NCI-H345 treated with DMSO at 0.1 percent for 48 hours (cell line): ENCODE measurements around the gene PTPN11.

Experiments used
- DNase-seq: peaks from one replicate; lab custom pipeline; 2025; ENCODE audit not compliant: unreplicated experiment; lab: John Stamatoyannopoulos, UW

Gene PTPN11

GRCh38 chr12:112538740-112539139 is 120.0 kb downstream of the PTPN11 start:
- DNase-seq: no peak

GRCh38 chr12:112539221-112539620 is 120.5 kb downstream of the PTPN11 start:
- no peak for DNase-seq

DNA sequence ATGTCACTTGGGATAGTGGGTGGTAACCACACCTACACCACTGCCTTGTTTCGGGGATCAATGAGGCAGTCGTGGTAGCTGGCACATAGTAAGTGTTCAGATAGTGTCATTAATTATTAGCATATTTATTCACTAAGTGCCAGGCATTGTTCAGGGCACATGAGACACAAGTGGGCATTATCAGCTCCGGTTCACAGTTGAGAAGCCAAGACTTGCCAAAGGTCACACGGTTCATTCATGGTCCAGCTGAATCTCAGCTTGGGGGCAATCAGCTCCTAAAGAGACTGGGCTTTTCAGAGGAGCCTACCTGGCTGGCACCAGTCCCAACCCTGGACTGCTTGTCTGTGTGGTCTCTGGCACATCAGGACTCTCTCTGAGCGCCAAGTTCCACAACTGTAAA is 121.3 kb downstream of the PTPN11 start:
- DNase-seq: no peak

- DNase-seq: no peak
Measured at GRCh38 chr12:112543751-112544150, 125.0 kb downstream of the PTPN11 start.

DNA sequence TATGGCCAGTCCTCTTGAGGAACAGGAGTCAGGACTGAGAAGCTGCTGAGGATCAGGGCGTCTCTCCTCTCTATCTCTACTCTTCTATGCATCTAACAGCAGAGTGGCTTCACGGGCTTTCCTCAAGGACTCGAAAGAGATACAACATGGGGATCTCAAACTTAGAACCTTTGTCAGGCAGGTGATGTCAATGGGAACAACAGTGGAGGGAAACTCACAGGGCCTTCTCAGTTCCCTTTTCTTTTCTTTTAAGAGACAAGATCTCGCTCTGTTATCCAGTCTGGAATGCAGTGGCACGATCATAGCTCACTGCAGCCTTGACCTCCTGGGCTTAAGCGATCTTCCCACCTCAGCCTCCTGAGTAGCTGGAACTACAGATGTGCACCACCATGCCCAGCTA is 127.6 kb downstream of the PTPN11 start:
- DNase-seq: no peak

GRCh38 chr12:112546996-112547395 is 128.2 kb downstream of the PTPN11 start:
- DNase-seq: no peak

DNA sequence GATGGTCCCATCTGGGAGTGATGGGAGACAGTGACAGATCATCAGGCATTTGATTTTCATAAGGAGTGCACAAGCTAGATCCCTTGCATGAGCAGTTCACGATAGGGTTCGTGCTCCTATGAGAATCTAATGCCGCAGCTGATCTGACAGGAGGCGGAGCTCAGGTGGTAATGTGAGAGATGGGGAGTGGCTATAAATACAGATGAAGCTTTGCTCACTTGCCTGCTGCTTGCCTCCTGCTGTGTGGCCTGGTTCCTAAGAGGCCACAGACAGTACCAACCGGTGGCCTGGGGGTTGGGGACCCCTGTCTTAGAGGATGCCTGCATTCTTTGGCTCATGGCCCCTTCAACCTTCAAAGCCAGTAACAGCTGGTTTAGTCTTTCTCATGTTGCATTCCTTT is 130.3 kb downstream of the PTPN11 start:
- no peak for DNase-seq

- no peak for DNase-seq
Measured at GRCh38 chr12:112551681-112552080, 132.9 kb downstream of the PTPN11 start.

DNA sequence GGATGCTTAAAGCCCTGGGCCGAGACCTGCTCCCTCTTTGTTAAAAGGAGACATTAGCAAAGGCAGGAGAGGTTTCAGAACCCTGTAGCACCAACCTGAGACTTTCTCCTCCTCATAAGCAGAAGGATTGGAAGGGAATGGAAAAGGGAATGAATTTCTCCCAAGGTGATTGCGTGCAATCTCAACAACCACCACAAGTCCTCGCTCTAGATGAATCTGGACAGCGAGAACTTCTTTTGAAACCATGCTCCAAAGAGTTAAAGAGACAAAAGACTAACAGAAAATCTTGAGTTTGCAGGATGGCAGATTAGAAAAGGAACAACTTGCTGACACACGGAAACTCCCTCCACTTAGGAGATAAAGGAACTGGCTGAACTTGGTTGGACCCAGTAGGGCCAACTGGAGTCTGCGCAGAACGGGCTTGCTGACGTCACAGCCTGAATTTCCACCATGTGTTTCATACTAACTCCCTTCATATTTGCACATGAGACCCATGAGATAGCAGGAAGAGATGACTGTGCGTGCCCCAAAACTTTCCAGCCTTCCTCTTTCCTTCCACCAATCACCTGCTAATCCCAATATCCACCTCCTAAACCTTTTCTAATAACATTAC is 137.0 kb downstream of the PTPN11 start:
- no peak for DNase-seq

GRCh38 chr12:112557951-112558630 is 139.3 kb downstream of the PTPN11 start:
- DNase-seq: no peak
